GM23248 (cell line): ENCODE measurements around the gene HPS1. TPM values are rescaled to one million over a fixed set of nuclear protein-coding genes. Genes with fewer than 3 reads are reported as not detected.

ENCODE experiments used
- DNase-seq: peaks from one replicate; pipeline ENCODE4 v3.0.0-alpha.2; 2015
- H2AFZ ChIP-seq: fragments of 200-600 bp; sonication (generic); 2 replicates; pipeline ENCODE4 v1.6.1; 2016; ENCODE audit warnings: antibody characterized with exemption
- H3F3A ChIP-seq: fragments of 200-600 bp; sonication (generic); 2 replicates; pipeline ENCODE4 v1.6.1; 2016; ENCODE audit warnings: mild to moderate bottlenecking, antibody characterized with exemption, mixed run types; ENCODE audit not compliant: insufficient read depth
- H3K27ac ChIP-seq: fragments of 200-600 bp; sonication (generic); 2 replicates; pipeline ENCODE4 v1.5.1; 2016; ENCODE audit warnings: mild to moderate bottlenecking
- H3K27me3 ChIP-seq: fragments of 200-600 bp; sonication (generic); replicated peaks from 2 replicates; pipeline ENCODE4 v1.6.1; 2016; ENCODE audit warnings: mild to moderate bottlenecking; ENCODE audit not compliant: insufficient read depth
- H3K36me3 ChIP-seq: fragments of 200-600 bp; sonication (generic); 2 replicates; pipeline ENCODE4 v1.6.1; 2016; ENCODE audit warnings: low read depth, mild to moderate bottlenecking
- H3K4me1 ChIP-seq: fragments of 200-600 bp; sonication (generic); 2 replicates; pipeline ENCODE4 v1.6.1; 2016; ENCODE audit warnings: mild to moderate bottlenecking; ENCODE audit not compliant: insufficient read depth
- H3K4me2 ChIP-seq: fragments of 200-600 bp; sonication (generic); one replicate; pipeline ENCODE4 v1.6.1; 2016; ENCODE audit warnings: mild to moderate bottlenecking; ENCODE audit not compliant: unreplicated experiment
- H3K4me3 ChIP-seq: fragments of 200-600 bp; sonication (generic); 2 replicates; pipeline ENCODE4 v1.5.1; 2016; ENCODE audit warnings: mild to moderate bottlenecking
- H3K79me2 ChIP-seq: fragments of 200-600 bp; sonication (generic); 2 replicates; pipeline ENCODE4 v1.6.1; 2016; ENCODE audit warnings: mild to moderate bottlenecking; ENCODE audit not compliant: insufficient read depth
- H3K9ac ChIP-seq: fragments of 200-600 bp; sonication (generic); 2 replicates; pipeline ENCODE4 v1.6.1; 2016; ENCODE audit warnings: mild to moderate bottlenecking
- H3K9me2 ChIP-seq: fragments of 200-600 bp; sonication (generic); 2 replicates; pipeline ENCODE4 v1.6.1; 2016; ENCODE audit warnings: mixed run types, mild to moderate bottlenecking, moderate library complexity; ENCODE audit not compliant: insufficient read depth
- H3K9me3 ChIP-seq: fragments of 200-600 bp; sonication (generic); one replicate; pipeline ENCODE4 v1.6.1; 2017; ENCODE audit warnings: low read depth
- H4K20me1 ChIP-seq: fragments of 200-600 bp; sonication (generic); 2 replicates; pipeline ENCODE4 v1.6.0; 2016; ENCODE audit not compliant: insufficient read depth
- EZH2 ChIP-seq: fragments of 200-600 bp; sonication (generic); IDR thresholded peaks from 2 replicates; pipeline ENCODE4 v1.6.1; 2018; ENCODE audit warnings: antibody characterized with exemption, mild to moderate bottlenecking; ENCODE audit not compliant: insufficient read depth, poor library complexity, severe bottlenecking
- EZH2phosphoT487 ChIP-seq: fragments of 200-600 bp; sonication (generic); IDR thresholded peaks from 2 replicates; pipeline ENCODE4 v1.6.1; 2018; ENCODE audit warnings: antibody characterized with exemption, moderate library complexity, mild to moderate bottlenecking, low read depth; ENCODE audit not compliant: insufficient read depth
- WGBS, 2 experiments: methylation state at CpG; one replicate each; pipeline ENCODE4 v1.1.6; 2015 to 2017; ENCODE audit warnings: low lambda C conversion rate in 2 of 2, low coverage in 1 of 2; ENCODE audit errors: missing lambda C conversion rate in 2 of 2; 5-methylcytosine and 5-hydroxymethylcytosine counted together
- in situ Hi-C: fragments of 300-500 bp; cut with MboI; formaldehyde crosslinking; loops from 2 replicates; pipeline ENCODE4 v1.15.0; 2020
- polyA plus RNA-seq: library from polyadenylated mRNA; unstranded; fragments of >200 nt; fragmentation: Nextera tagmentation; extraction: Ambion mirVana; gene quantifications from 2 replicates; pipeline ENCODE4 v1.2.1, GENCODE V29; 2016
- total RNA-seq: library from RNA; depleted of rRNA; stranded (reverse); fragments of >200 nt; shearing (Covaris generic); gene quantifications from 2 replicates; pipeline ENCODE4 v1.2.3, GENCODE V29; 2014

HPS1 gene
- total and polyA plus RNA-seq, 2 experiments from 2014 or later: 54.5 to 80.6 TPM

DNA sequence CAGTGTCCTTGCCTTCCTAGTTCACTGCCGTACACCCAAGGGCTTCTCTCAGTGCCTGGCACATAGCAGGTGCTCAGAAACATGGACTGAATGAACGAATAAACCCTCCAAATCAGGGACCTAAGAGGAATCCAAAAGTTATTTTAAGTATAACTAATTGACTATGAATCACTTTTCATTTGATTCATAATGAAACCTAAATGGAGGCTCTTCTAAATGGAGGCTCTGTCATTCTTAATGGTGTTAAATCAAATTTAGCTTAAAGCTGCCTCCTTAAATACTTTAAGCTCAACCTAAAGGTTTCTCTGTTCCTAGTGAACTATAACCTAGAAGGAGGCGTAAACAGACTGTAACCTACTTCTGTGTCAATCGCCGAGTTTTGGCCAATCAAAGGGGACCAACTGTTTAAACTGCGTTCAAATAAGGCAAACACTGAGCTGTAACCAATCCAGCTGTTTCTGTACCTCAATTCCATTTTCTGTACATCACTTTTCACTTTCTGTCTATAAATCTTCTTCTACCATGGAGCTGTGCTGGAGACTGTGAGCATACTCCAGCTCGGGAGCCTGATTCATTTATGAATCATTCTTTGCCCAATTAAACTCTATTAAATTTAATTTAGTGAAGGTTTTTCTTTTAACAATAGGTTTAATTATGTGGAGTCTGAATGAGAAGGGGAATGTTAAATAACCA, 42.8 kb downstream of the HPS1 start:
- WGBS, 2 experiments: 39 to 42% methylated on average over 7 of the region's 7 CpGs
- Histone ChIP-seq H3K4me3 (peak overlapping the region; percentile 62), H3K9me3 (no peaks in the 10 kb centered on the region), H3K4me2 (peak overlapping the region; percentile 83), H2AFZ (peak overlapping the region; percentile 68), H3K27me3 (no peaks in the 10 kb centered on the region), H3K27ac (peak overlapping the region; percentile 97), H3K9ac (peak overlapping the region; percentile 84), H3K4me1 (peaks cover 25% of the 10 kb centered on the region), H3K79me2 (no peaks in the 10 kb centered on the region), H3K9me2 (no peaks in the 10 kb centered on the region), H3K36me3 (no peaks in the 10 kb centered on the region), H4K20me1 (no peaks in the 10 kb centered on the region), H3F3A (peaks cover 30% of the 10 kb centered on the region)
- in situ Hi-C loops: no loop called here
- TF ChIP-seq EZH2 (no peak), EZH2phosphoT487 (no peak)
- DNase-seq: peak; percentile 85

DNA sequence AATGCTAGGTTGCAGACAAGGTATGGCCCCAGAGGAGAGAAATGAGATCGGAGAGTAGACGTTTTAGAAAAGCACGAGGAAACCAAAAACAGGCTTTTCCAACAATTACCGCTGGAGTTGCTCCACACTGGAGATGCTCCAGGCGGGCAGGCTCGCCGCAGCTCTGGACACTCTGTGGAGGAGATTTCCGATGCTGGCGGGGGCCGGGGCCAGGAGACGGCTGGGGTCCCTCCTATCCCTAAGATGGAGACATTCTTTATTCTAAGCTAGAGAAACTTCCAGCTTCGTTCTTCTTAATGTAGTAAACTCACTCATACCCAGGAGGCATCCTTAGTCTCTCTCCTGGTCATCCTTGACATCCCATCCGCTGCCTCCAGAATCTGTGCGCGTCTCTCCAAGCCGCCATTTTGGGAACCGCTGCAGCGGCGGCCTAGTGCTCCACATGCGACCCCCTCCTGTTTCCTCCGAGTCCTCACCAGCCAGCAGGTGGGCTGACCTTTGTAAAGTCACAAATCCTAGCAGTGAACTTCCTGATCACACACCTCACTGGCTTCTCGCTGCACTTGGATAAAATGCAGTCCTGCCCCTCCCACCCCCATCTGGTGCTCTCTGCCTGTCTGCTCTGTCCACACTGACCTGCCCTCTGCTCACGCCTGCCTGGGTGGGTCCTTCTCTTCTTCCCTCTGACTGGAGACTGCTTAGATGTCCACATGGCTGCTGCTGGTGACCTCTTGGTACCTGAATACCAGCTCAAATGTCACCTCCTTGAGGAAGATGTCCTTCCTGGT, 43.6 kb downstream of the HPS1 start:
- in situ Hi-C loops: no loop called here
- H3K27me3 ChIP-seq: no peaks in the 10 kb centered on the region
- H3K4me2 ChIP-seq: peak overlapping the region; percentile 83
- peaks cover 30% of the 10 kb centered on the region for H3F3A ChIP-seq
- no peak for DNase-seq
- H3K79me2 ChIP-seq: no peaks in the 10 kb centered on the region
- no peaks in the 10 kb centered on the region for H3K36me3 ChIP-seq
- peak overlapping the region; percentile 84 for H3K9ac ChIP-seq
- H3K9me3 ChIP-seq: no peaks in the 10 kb centered on the region
- peak overlapping the region; percentile 97 for H3K27ac ChIP-seq
- H2AFZ ChIP-seq: peak overlapping the region; percentile 68
- peaks cover 25% of the 10 kb centered on the region for H3K4me1 ChIP-seq
- no peak for TF ChIP-seq EZH2
- no peak for TF ChIP-seq EZH2phosphoT487
- no peaks in the 10 kb centered on the region for H3K9me2 ChIP-seq
- H4K20me1 ChIP-seq: no peaks in the 10 kb centered on the region
- 93 to 95% methylated on average over 23 of the region's 23 CpGs for WGBS, 2 experiments
- H3K4me3 ChIP-seq: peak overlapping the region; percentile 62; the same call in 1 of the 2 replicates

DNA sequence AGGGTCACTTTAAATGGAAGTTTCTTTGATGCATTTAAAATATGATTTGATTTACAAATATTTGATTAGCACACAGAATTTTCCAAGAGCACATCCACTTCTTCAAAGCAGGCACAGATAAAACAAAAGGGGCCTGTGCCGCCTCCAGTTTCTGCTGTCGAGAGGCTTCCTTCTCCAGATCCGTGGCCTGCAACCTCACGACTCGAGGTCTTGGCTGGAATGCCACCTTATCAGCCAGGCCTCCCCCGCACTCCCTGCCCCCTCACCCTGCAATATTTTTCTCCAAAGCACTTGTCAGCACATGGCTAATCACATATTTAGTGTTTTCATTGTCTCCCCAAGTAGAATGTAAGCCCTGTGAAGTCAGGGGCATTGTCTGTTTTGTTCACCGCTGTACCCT, 44.3 kb downstream of the HPS1 start:
- Histone ChIP-seq H3K9ac (no peak overlapping the region), H4K20me1 (no peaks in the 10 kb centered on the region), H3K4me3 (no peak overlapping the region), H3K4me2 (no peak overlapping the region), H2AFZ (no peak overlapping the region), H3K79me2 (no peaks in the 10 kb centered on the region), H3K27ac (no peak overlapping the region), H3K36me3 (no peaks in the 10 kb centered on the region), H3K4me1 (peaks cover 25% of the 10 kb centered on the region), H3K9me2 (no peaks in the 10 kb centered on the region), H3K9me3 (no peaks in the 10 kb centered on the region), H3F3A (peaks cover 30% of the 10 kb centered on the region), H3K27me3 (no peaks in the 10 kb centered on the region)
- DNase-seq: no peak
- in situ Hi-C loops: no loop called here
- 87 to 88% methylated on average over 7 of the region's 7 CpGs for WGBS, 2 experiments
- no peak for TF ChIP-seq EZH2phosphoT487
- no peak for TF ChIP-seq EZH2

DNA sequence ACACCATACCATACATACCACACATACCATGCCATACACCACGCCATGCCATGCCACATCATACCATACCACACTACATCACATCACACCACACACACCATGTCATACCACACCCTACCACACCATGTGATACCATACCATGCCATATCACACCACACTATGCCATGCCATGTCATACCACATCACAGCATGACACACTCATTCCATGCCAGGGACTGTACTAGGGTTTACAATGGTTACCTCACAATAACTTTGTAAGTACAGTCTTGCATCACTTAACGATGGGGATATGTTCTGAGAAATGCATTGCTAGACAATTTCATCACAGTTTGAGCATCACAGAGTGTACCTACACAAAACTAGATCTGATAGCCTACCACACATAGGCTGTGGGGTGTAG, 46.3 kb downstream of the HPS1 start:
- Histone ChIP-seq H4K20me1 (no peaks in the 10 kb centered on the region), H3K4me3 (no peak overlapping the region), H3K4me1 (peaks cover 22% of the 10 kb centered on the region), H3K9me2 (no peaks in the 10 kb centered on the region), H3K79me2 (no peaks in the 10 kb centered on the region), H3K27ac (no peak overlapping the region), H3K4me2 (no peak overlapping the region), H3K9me3 (no peaks in the 10 kb centered on the region), H2AFZ (no peak overlapping the region), H3K36me3 (no peaks in the 10 kb centered on the region), H3K27me3 (no peaks in the 10 kb centered on the region), H3K9ac (no peak overlapping the region), H3F3A (peaks cover 26% of the 10 kb centered on the region)
- in situ Hi-C loops: no loop called here
- WGBS, 2 experiments: 96% methylated on average over 2 of the region's 2 CpGs
- DNase-seq: peak; percentile 28
- TF ChIP-seq EZH2phosphoT487 (no peak), EZH2 (no peak)
